Measurements from ENCODE around the gene EXOC2. TPM values are rescaled to one million over a fixed set of nuclear protein-coding genes. Genes with fewer than 3 reads are reported as not detected.

Gene EXOC2
- total and polyA plus RNA-seq, 2 of the 13 experiments (the other 11 are each of a cell fraction or from before 2014, with no cell fraction given) = 12.6 to 22.9 TPM

DNA sequence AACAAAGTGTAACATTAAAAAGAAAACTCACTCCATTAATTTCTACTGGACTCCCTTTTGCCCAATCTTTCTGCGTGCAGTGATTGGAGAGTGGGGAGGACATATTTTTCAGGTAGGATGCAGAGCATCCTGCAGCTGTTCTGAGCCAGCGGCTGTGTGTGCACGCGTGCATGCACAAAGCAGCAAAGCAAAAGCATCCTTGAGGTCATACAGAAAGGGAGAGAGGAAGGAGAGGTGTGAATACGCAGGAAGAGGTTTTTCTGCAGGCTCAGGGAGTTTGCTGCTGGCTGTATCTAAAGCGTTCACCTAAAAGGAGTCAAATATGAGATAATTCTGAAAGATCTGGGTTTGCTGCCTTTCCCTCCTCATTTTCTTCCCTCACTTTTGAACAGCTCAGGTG is 144.4 kb downstream of the EXOC2 start:
- FAIRE-seq (no peak), DNase-seq (ENCODE audit: low spot score) (no peak), ATAC-seq (no peak)
- Histone ChIP-seq H3K4me3 (replicated peaks in 1 of 3; ENCODE audit: insufficient read depth in 1 of 3, low read depth in 2 of 3, low read length in 3 of 3) (no peak overlapping the region), H3K9ac (ENCODE audit: insufficient read depth, low read depth, low read length) (no peak overlapping the region), H2AFZ (ENCODE audit: low read length) (no peak overlapping the region), H3K4me2 (ENCODE audit: low read depth, low read length) (no peak overlapping the region), H3K4me1 (ENCODE audit: insufficient read depth, low read length) (no peaks in the 10 kb centered on the region), H4K20me1 (ENCODE audit: insufficient read depth, low read length) (no peaks in the 10 kb centered on the region), H3K27ac (ENCODE audit: extremely low read length, insufficient read depth, low read length) (no peak overlapping the region), H3K9me3 (ENCODE audit: low read length) (no peaks in the 10 kb centered on the region), H3K27me3 (ENCODE audit: control insufficient read depth in 1 of 2, insufficient read depth in 2 of 2, low read length in 2 of 2) (no peaks in the 10 kb centered on the region), H3K36me3 (replicated peaks in 1 of 2; ENCODE audit: control insufficient read depth in 1 of 2, insufficient read depth in 2 of 2, low read length in 2 of 2) (peaks cover 0 to under 1% of the 10 kb centered on the region in 2 experiments; a peak in 1 of 5 replicates), H3K79me2 (ENCODE audit: insufficient read depth, low read length) (no peaks in the 10 kb centered on the region)
- 98% methylated on average over 6 of the region's 6 CpGs for WGBS (ENCODE audit: low lambda C conversion rate)
- in situ Hi-C loops (cut with HindIII; ENCODE audit: extremely low pct_ligation_motif_present, low pct_unique_long_range_greater_than_20kb) (no loop called here), intact Hi-C loops (cut with micrococcal nuclease; ENCODE audit: unreplicated experiment) (no loop called here)
- BruUV-seq (replicated peaks) = no TSS peak
- TF ChIP-seq MED13 (CRISPR knock-in tag; IDR thresholded peaks at IDR 0.05) = no peak
- TF ChIP-seq MTA1 (CRISPR knock-in tag; IDR thresholded peaks at IDR 0.05; ENCODE audit: borderline replicate concordance) = no peak
- TF ChIP-seq, protein P1, sequence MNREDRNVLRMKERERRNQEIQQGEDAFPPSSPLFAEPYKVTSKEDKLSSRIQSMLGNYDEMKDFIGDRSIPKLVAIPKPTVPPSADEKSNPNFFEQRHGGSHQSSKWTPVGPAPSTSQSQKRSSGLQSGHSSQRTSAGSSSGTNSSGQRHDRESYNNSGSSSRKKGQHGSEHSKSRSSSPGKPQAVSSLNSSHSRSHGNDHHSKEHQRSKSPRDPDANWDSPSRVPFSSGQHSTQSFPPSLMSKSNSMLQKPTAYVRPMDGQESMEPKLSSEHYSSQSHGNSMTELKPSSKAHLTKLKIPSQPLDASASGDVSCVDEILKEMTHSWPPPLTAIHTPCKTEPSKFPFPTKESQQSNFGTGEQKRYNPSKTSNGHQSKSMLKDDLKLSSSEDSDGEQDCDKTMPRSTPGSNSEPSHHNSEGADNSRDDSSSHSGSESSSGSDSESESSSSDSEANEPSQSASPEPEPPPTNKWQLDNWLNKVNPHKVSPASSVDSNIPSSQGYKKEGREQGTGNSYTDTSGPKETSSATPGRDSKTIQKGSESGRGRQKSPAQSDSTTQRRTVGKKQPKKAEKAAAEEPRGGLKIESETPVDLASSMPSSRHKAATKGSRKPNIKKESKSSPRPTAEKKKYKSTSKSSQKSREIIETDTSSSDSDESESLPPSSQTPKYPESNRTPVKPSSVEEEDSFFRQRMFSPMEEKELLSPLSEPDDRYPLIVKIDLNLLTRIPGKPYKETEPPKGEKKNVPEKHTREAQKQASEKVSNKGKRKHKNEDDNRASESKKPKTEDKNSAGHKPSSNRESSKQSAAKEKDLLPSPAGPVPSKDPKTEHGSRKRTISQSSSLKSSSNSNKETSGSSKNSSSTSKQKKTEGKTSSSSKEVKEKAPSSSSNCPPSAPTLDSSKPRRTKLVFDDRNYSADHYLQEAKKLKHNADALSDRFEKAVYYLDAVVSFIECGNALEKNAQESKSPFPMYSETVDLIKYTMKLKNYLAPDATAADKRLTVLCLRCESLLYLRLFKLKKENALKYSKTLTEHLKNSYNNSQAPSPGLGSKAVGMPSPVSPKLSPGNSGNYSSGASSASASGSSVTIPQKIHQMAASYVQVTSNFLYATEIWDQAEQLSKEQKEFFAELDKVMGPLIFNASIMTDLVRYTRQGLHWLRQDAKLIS (CRISPR knock-in tag; IDR thresholded peaks at IDR 0.05) = no peak
- no peak for TF ChIP-seq HOXA5 (CRISPR knock-in tag; IDR thresholded peaks at IDR 0.05)
- TF ChIP-seq FIP1L1 (IDR thresholded peaks at IDR 0.05; ENCODE audit: borderline replicate concordance, insufficient read depth, low read depth, low read length) = no peak
- TF ChIP-seq, protein P2, sequence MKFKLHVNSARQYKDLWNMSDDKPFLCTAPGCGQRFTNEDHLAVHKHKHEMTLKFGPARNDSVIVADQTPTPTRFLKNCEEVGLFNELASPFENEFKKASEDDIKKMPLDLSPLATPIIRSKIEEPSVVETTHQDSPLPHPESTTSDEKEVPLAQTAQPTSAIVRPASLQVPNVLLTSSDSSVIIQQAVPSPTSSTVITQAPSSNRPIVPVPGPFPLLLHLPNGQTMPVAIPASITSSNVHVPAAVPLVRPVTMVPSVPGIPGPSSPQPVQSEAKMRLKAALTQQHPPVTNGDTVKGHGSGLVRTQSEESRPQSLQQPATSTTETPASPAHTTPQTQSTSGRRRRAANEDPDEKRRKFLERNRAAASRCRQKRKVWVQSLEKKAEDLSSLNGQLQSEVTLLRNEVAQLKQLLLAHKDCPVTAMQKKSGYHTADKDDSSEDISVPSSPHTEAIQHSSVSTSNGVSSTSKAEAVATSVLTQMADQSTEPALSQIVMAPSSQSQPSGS (CRISPR knock-in tag; IDR thresholded peaks at IDR 0.05) = no peak
- TF ChIP-seq ZNF180 (CRISPR knock-in tag; IDR thresholded peaks at IDR 0.05; ENCODE audit: borderline replicate concordance, low read depth) = no peak
- POLR2A ChIA-PET = no interaction called here
- CTCF ChIA-PET (ENCODE audit: low intra/inter-chr PET ratio, low total read pairs) = no interaction called here

All from HepG2 (cell line).